ENCODE data around the gene FOXRED1.

Gene FOXRED1

DNA sequence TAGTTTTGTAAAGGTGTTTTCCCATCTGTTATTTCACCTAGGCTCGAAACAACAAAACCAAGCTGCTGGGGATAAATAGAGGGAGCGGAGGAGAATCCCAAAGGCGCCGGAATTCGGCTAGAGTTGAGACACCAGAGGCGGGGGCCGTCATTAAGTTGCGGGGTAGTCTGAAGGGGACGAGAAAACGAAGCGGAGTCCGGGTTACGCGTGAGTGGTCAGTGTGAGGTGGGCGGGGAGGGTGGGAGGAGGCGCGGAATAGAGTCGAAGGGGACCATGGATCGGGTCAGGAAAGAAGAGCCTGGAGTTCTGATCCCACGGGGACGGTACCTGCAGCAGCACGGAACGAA lies 620 bp upstream of the FOXRED1 start:
- Histone ChIP-seq H2BK12ac (ENCODE audit: low read length in 2 of 2) (no peak overlapping the region), H2BK120ac (ENCODE audit: low read depth, low read length) (no peak overlapping the region), H3K4me2 (ENCODE audit: low read length, poor library complexity, severe bottlenecking) (peak overlapping the region; percentile 77), H3K36me3 (ENCODE audit: control insufficient read depth in 1 of 2, insufficient read depth in 2 of 2, low read depth in 1 of 2, low read length in 2 of 2) (peaks cover 43 to 58% of the 10 kb centered on the region in 2 experiments), H2AFZ (ENCODE audit: low read depth, low read length) (no peak overlapping the region), H3K23ac (ENCODE audit: low read length in 2 of 2) (peak overlapping the region in 1 of 2 experiments; percentile 75), H3K27me3 (ENCODE audit: control insufficient read depth in 1 of 2, insufficient read depth in 1 of 2, low read length in 2 of 2) (no peaks in the 10 kb centered on the region), H4K91ac (ENCODE audit: low read length) (peak overlapping the region; percentile 91), H3K14ac (ENCODE audit: low read length in 2 of 2) (peak overlapping the region in 1 of 2 experiments; percentile 99), H2BK15ac (ENCODE audit: low read depth, poor library complexity, severe bottlenecking) (peak overlapping the region; percentile 31), H3K4ac (ENCODE audit: low read depth in 1 of 2, low read length in 2 of 2) (peak overlapping the region; percentile 93 to 94), H2AK5ac (ENCODE audit: low read length, severe bottlenecking) (no peak overlapping the region), H4K8ac (ENCODE audit: low read length) (peak overlapping the region; percentile 90), H3K27ac (ENCODE audit: low read length, poor library complexity, severe bottlenecking) (peak overlapping the region; percentile 96), H2BK5ac (ENCODE audit: low read depth, low read length, poor library complexity, severe bottlenecking) (peak overlapping the region; percentile 85), H3K79me1 (replicated peaks; ENCODE audit: low read length, poor library complexity, severe bottlenecking) (peaks cover 50% of the 10 kb centered on the region), H3K18ac (ENCODE audit: low read depth in 1 of 2, low read length in 2 of 2) (peak overlapping the region; percentile 94 to 97), H3K9me3 (ENCODE audit: control insufficient read depth, low read length) (no peaks in the 10 kb centered on the region), H3K9ac (ENCODE audit: low read length) (peak overlapping the region; percentile 95), H3K4me3 (ENCODE audit: insufficient read depth in 1 of 2, low read depth in 1 of 2, low read length in 2 of 2) (peak overlapping the region; percentile 95 to 100), H3K4me1 (ENCODE audit: control insufficient read depth, insufficient read depth, low read depth, low read length) (peaks cover 9% of the 10 kb centered on the region)
- DNase-seq: no peak
- under 1% methylated on average over 22 of the region's 23 CpGs for WGBS

DNA sequence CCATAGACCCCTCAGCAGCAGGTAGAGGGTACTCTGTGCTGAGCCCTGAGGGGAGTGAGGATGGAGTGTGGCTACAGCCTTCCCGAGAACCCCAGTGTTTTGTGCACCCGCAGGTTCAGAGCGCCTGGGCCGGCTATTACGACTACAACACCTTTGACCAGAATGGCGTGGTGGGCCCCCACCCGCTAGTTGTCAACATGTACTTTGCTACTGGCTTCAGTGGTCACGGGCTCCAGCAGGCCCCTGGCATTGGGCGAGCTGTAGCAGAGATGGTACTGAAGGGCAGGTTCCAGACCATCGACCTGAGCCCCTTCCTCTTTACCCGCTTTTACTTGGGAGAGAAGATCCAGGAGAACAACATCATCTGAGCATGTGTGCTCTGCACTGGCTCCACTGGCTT lies 8.4 kb downstream of the FOXRED1 start:
- Histone ChIP-seq H3K79me1 (replicated peaks; ENCODE audit: low read length, poor library complexity, severe bottlenecking) (peaks cover 9% of the 10 kb centered on the region), H3K27ac (ENCODE audit: low read length, poor library complexity, severe bottlenecking) (no peak overlapping the region), H3K4ac (ENCODE audit: low read depth in 1 of 2, low read length in 2 of 2) (no peak overlapping the region), H3K27me3 (ENCODE audit: control insufficient read depth in 1 of 2, insufficient read depth in 1 of 2, low read length in 2 of 2) (no peaks in the 10 kb centered on the region), H3K4me3 (ENCODE audit: insufficient read depth in 1 of 2, low read depth in 1 of 2, low read length in 2 of 2) (no peak overlapping the region), H2BK120ac (ENCODE audit: low read depth, low read length) (no peak overlapping the region), H3K9me3 (ENCODE audit: control insufficient read depth, low read length) (no peaks in the 10 kb centered on the region), H2AFZ (ENCODE audit: low read depth, low read length) (no peak overlapping the region), H3K36me3 (ENCODE audit: control insufficient read depth in 1 of 2, insufficient read depth in 2 of 2, low read depth in 1 of 2, low read length in 2 of 2) (peaks cover 42 to 66% of the 10 kb centered on the region in 2 experiments), H4K91ac (ENCODE audit: low read length) (no peak overlapping the region), H2BK5ac (ENCODE audit: low read depth, low read length, poor library complexity, severe bottlenecking) (no peak overlapping the region), H2AK5ac (ENCODE audit: low read length, severe bottlenecking) (no peak overlapping the region), H3K4me1 (ENCODE audit: control insufficient read depth, insufficient read depth, low read depth, low read length) (peaks cover 4% of the 10 kb centered on the region), H3K14ac (ENCODE audit: low read length in 2 of 2) (no peak overlapping the region), H3K23ac (ENCODE audit: low read length in 2 of 2) (no peak overlapping the region), H3K4me2 (ENCODE audit: low read length, poor library complexity, severe bottlenecking) (no peak overlapping the region), H3K9ac (ENCODE audit: low read length) (no peak overlapping the region), H4K8ac (ENCODE audit: low read length) (no peak overlapping the region), H2BK12ac (ENCODE audit: low read length in 2 of 2) (no peak overlapping the region), H2BK15ac (ENCODE audit: low read depth, poor library complexity, severe bottlenecking) (no peak overlapping the region), H3K18ac (ENCODE audit: low read depth in 1 of 2, low read length in 2 of 2) (no peak overlapping the region)
- DNase-seq: no peak
- WGBS: 96% methylated on average over 11 of the region's 11 CpGs

DNA sequence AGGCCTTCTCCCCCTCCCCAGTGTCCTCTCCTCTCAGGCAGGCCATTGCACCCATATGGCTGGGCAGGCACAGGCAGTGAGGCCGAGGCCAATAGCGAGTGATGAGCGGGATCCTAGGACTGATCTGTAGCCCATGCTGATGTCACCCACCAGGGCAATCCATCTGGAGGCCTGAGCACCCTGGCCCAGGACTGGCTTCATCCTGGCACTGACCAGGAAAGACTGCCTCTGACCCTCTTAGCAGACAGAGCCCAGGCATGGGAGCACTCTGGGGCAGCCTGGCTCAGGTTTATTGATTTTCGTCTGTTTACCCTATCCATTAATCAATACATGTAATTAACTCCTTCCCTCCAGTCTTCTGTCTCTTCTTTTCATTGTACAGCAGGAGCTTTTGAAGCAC lies 8.8 kb downstream of the FOXRED1 start:
- Histone ChIP-seq H2BK12ac (ENCODE audit: low read length in 2 of 2) (no peak overlapping the region), H3K4me1 (ENCODE audit: control insufficient read depth, insufficient read depth, low read depth, low read length) (peaks cover 4% of the 10 kb centered on the region), H3K23ac (ENCODE audit: low read length in 2 of 2) (no peak overlapping the region), H3K4me3 (ENCODE audit: insufficient read depth in 1 of 2, low read depth in 1 of 2, low read length in 2 of 2) (no peak overlapping the region), H3K36me3 (ENCODE audit: control insufficient read depth in 1 of 2, insufficient read depth in 2 of 2, low read depth in 1 of 2, low read length in 2 of 2) (peaks cover 42 to 62% of the 10 kb centered on the region in 2 experiments), H4K91ac (ENCODE audit: low read length) (no peak overlapping the region), H3K79me1 (replicated peaks; ENCODE audit: low read length, poor library complexity, severe bottlenecking) (peaks cover 9% of the 10 kb centered on the region), H4K8ac (ENCODE audit: low read length) (no peak overlapping the region), H2BK15ac (ENCODE audit: low read depth, poor library complexity, severe bottlenecking) (no peak overlapping the region), H2BK5ac (ENCODE audit: low read depth, low read length, poor library complexity, severe bottlenecking) (no peak overlapping the region), H2AK5ac (ENCODE audit: low read length, severe bottlenecking) (no peak overlapping the region), H3K9ac (ENCODE audit: low read length) (no peak overlapping the region), H3K27ac (ENCODE audit: low read length, poor library complexity, severe bottlenecking) (no peak overlapping the region), H3K9me3 (ENCODE audit: control insufficient read depth, low read length) (no peaks in the 10 kb centered on the region), H2BK120ac (ENCODE audit: low read depth, low read length) (no peak overlapping the region), H3K14ac (ENCODE audit: low read length in 2 of 2) (no peak overlapping the region), H3K27me3 (ENCODE audit: control insufficient read depth in 1 of 2, insufficient read depth in 1 of 2, low read length in 2 of 2) (no peaks in the 10 kb centered on the region), H3K18ac (ENCODE audit: low read depth in 1 of 2, low read length in 2 of 2) (no peak overlapping the region), H3K4ac (ENCODE audit: low read depth in 1 of 2, low read length in 2 of 2) (no peak overlapping the region), H2AFZ (ENCODE audit: low read depth, low read length) (no peak overlapping the region), H3K4me2 (ENCODE audit: low read length, poor library complexity, severe bottlenecking) (no peak overlapping the region)
- no peak for DNase-seq
- WGBS: over 99% methylated on average over 4 of the region's 4 CpGs

DNA sequence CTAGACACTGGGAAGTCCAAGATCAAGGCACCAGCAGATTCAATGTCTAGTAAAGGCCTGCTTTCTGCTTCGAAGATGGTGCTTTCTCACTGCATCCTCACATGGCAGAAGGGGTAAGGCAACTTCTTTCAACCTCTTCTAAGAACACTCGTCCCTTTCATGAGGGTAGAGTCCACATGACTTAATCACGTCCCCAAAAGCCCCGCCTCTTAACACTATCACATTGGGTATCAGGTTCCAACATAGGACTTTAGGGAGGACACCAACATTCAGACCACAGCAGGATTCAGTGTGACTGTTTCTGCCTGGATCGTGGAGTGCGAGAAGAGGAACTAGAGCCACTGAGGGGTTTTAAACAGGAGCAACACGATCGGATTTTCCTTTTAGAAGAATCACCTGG lies 10.2 kb downstream of the FOXRED1 start:
- no peak overlapping the region for H2BK5ac ChIP-seq (ENCODE audit: low read depth, low read length, poor library complexity, severe bottlenecking)
- H3K27me3 ChIP-seq (ENCODE audit: control insufficient read depth in 1 of 2, insufficient read depth in 1 of 2, low read length in 2 of 2): no peaks in the 10 kb centered on the region
- no peak overlapping the region for H2BK12ac ChIP-seq (ENCODE audit: low read length in 2 of 2)
- peaks cover 4% of the 10 kb centered on the region for H3K79me1 ChIP-seq (replicated peaks; ENCODE audit: low read length, poor library complexity, severe bottlenecking)
- no peak overlapping the region for H3K27ac ChIP-seq (ENCODE audit: low read length, poor library complexity, severe bottlenecking)
- no peak overlapping the region for H2AFZ ChIP-seq (ENCODE audit: low read depth, low read length)
- WGBS: 92% methylated on average over 8 of the region's 8 CpGs
- H3K36me3 ChIP-seq (ENCODE audit: control insufficient read depth in 1 of 2, insufficient read depth in 2 of 2, low read depth in 1 of 2, low read length in 2 of 2): peaks cover 32 to 48% of the 10 kb centered on the region in 2 experiments
- no peak for DNase-seq
- no peak overlapping the region for H3K4me3 ChIP-seq (ENCODE audit: insufficient read depth in 1 of 2, low read depth in 1 of 2, low read length in 2 of 2)
- no peak overlapping the region for H2BK120ac ChIP-seq (ENCODE audit: low read depth, low read length)
- no peak overlapping the region for H2BK15ac ChIP-seq (ENCODE audit: low read depth, poor library complexity, severe bottlenecking)
- no peak overlapping the region for H4K91ac ChIP-seq (ENCODE audit: low read length)
- H3K4me1 ChIP-seq (ENCODE audit: control insufficient read depth, insufficient read depth, low read depth, low read length): peaks cover 10% of the 10 kb centered on the region
- no peak overlapping the region for H3K4ac ChIP-seq (ENCODE audit: low read depth in 1 of 2, low read length in 2 of 2)
- no peak overlapping the region for H4K8ac ChIP-seq (ENCODE audit: low read length)
- H3K14ac ChIP-seq (ENCODE audit: low read length in 2 of 2): no peak overlapping the region
- no peak overlapping the region for H3K23ac ChIP-seq (ENCODE audit: low read length in 2 of 2)
- no peak overlapping the region for H3K4me2 ChIP-seq (ENCODE audit: low read length, poor library complexity, severe bottlenecking)
- no peak overlapping the region for H2AK5ac ChIP-seq (ENCODE audit: low read length, severe bottlenecking)
- no peak overlapping the region for H3K9ac ChIP-seq (ENCODE audit: low read length)
- no peak overlapping the region for H3K18ac ChIP-seq (ENCODE audit: low read depth in 1 of 2, low read length in 2 of 2)
- H3K9me3 ChIP-seq (ENCODE audit: control insufficient read depth, low read length): no peaks in the 10 kb centered on the region

All from mesenchymal stem cell (in vitro differentiated cells and primary cell).